HG03460 (cell line): ENCODE results near the gene EPHA3.

Source experiments
- ATAC-seq: cut with Tn5 transposase; IDR thresholded peaks from one replicate; pipeline ENCODE4 v1.9.1; 2021; ENCODE audit not compliant: unreplicated experiment

Gene EPHA3

GRCh38 chr3:89107461-89108290 is at the start of gene EPHA3:
Gene EPHA3, plus strand, starts transcription at chr3:89107621. Its CDS starts 128 bp downstream, at chr3:89107749.
- ATAC-seq = peak; percentile 98

GRCh38 chr3:89058371-89058770 is 49.0 kb upstream of the EPHA3 start:
- ATAC-seq = no peak

- ATAC-seq = no peak
These were observed 48.1 kb upstream of the EPHA3 start for GRCh38 chr3:89059211-89059925.

GRCh38 chr3:89061259-89061658 is 46.2 kb upstream of the EPHA3 start:
- ATAC-seq = no peak

GRCh38 chr3:89067736-89068135 is 39.7 kb upstream of the EPHA3 start:
- ATAC-seq = no peak

- ATAC-seq = no peak
These were observed 34.8 kb upstream of the EPHA3 start for GRCh38 chr3:89072642-89073041.

GRCh38 chr3:89079944-89080343 is 27.5 kb upstream of the EPHA3 start:
- no peak for ATAC-seq

- no peak for ATAC-seq
These were observed 19.6 kb upstream of the EPHA3 start for GRCh38 chr3:89087851-89088250.

- no peak for ATAC-seq
These were observed 9.2 kb upstream of the EPHA3 start for GRCh38 chr3:89098173-89098572.

- ATAC-seq = peak; percentile 97
These were observed 8.3 kb upstream of the EPHA3 start for GRCh38 chr3:89098964-89099585.

- no peak for ATAC-seq
These were observed 6.2 kb upstream of the EPHA3 start for GRCh38 chr3:89101251-89101650.

- ATAC-seq = no peak
These were observed 5.5 kb upstream of the EPHA3 start for GRCh38 chr3:89101921-89102320.

GRCh38 chr3:89104499-89104898 is 2.9 kb upstream of the EPHA3 start:
- no peak for ATAC-seq

GRCh38 chr3:89105503-89105902 is 1.9 kb upstream of the EPHA3 start:
- no peak for ATAC-seq

- ATAC-seq = no peak
These were observed 800 bp downstream of the EPHA3 start for GRCh38 chr3:89108291-89108550.

GRCh38 chr3:89113344-89113743 is 5.9 kb downstream of the EPHA3 start:
- no peak for ATAC-seq

- peak; percentile 93 for ATAC-seq
These were observed 6.7 kb downstream of the EPHA3 start for GRCh38 chr3:89113893-89114840.

GRCh38 chr3:89114841-89115223 is 7.4 kb downstream of the EPHA3 start:
- ATAC-seq = no peak

- ATAC-seq = no peak
These were observed 9.1 kb downstream of the EPHA3 start for GRCh38 chr3:89116476-89116875.

- no peak for ATAC-seq
These were observed 30.6 kb downstream of the EPHA3 start for GRCh38 chr3:89138048-89138447.

GRCh38 chr3:89139870-89140269 is 32.4 kb downstream of the EPHA3 start:
- ATAC-seq = no peak
